ENCODE measurements around the gene KIF5A. TPM values are rescaled to one million over a fixed set of nuclear protein-coding genes. Genes with fewer than 3 reads are reported as not detected.

The KIF5A gene
- total RNA-seq, 2 donors from 2014 or later: 2.3 to 4.5 TPM

GRCh38 chr12:57584690-57585089 is 34.8 kb downstream of the KIF5A start:
- H3K9me3 Mint-ChIP-seq: no peaks in the 10 kb centered on the region
- DNase-seq: no peak
- TF ChIP-seq CTCF (conservative IDR thresholded peaks at IDR 0.05): no peak
- Histone ChIP-seq H3K4me3 (ENCODE audit: low read length) (no peak overlapping the region), H3K9me3 (ENCODE audit: control insufficient read depth, low read length) (no peaks in the 10 kb centered on the region), H3K27me3 (ENCODE audit: control insufficient read depth, insufficient read depth, low read length, poor library complexity, severe bottlenecking) (peaks cover 61% of the 10 kb centered on the region), H3K36me3 (ENCODE audit: control insufficient read depth, insufficient read depth, low read length) (no peaks in the 10 kb centered on the region), H3K4me1 (ENCODE audit: control insufficient read depth, insufficient read depth, low read length) (no peaks in the 10 kb centered on the region), H3K9ac (ENCODE audit: extremely low read depth, low read length, poor library complexity, severe bottlenecking) (no peak overlapping the region), H3K27ac (ENCODE audit: low read depth, low read length) (no peak overlapping the region)
- no peak overlapping the region for H3K4me3 Mint-ChIP-seq
- no peak overlapping the region for H3K27ac Mint-ChIP-seq
- peaks cover 8% of the 10 kb centered on the region for H3K4me1 Mint-ChIP-seq
- peaks cover 8% of the 10 kb centered on the region for H3K36me3 Mint-ChIP-seq (ENCODE audit: low read depth)
- H3K27me3 Mint-ChIP-seq (ENCODE audit: insufficient read depth): peaks cover 4% of the 10 kb centered on the region

- peaks cover 8% of the 10 kb centered on the region for H3K4me1 Mint-ChIP-seq
- 94 to 95% methylated on average over 2 of the region's 2 CpGs for WGBS, 2 experiments (ENCODE audit: insufficient coverage in 1 of 2, insufficient read length in 1 of 2)
- no peaks in the 10 kb centered on the region for H3K9me3 Mint-ChIP-seq
Observed at GRCh38 chr12:57585156-57585555, 35.3 kb downstream of the KIF5A start.

GRCh38 chr12:57586128-57586527 is 36.3 kb downstream of the KIF5A start:
- WGBS, 2 experiments (ENCODE audit: insufficient coverage in 1 of 2, insufficient read length in 1 of 2): 93% methylated on average over 3 of the region's 3 CpGs; no CpG with 5 or more reads in 1 of the 2 experiments
- no peak overlapping the region for H3K27ac Mint-ChIP-seq
- H3K36me3 Mint-ChIP-seq (ENCODE audit: low read depth): peaks cover 8% of the 10 kb centered on the region
- no peak for TF ChIP-seq CTCF (conservative IDR thresholded peaks at IDR 0.05)
- peaks cover 13% of the 10 kb centered on the region for H3K4me1 Mint-ChIP-seq
- no peaks in the 10 kb centered on the region for H3K9me3 Mint-ChIP-seq
- DNase-seq: no peak
- no peak overlapping the region for H3K9ac ChIP-seq (ENCODE audit: extremely low read depth, low read length, poor library complexity, severe bottlenecking)
- no peak overlapping the region for H3K4me3 ChIP-seq (ENCODE audit: low read length)
- H3K36me3 ChIP-seq (ENCODE audit: control insufficient read depth, insufficient read depth, low read length): no peaks in the 10 kb centered on the region
- no peak overlapping the region for H3K27ac ChIP-seq (ENCODE audit: low read depth, low read length)
- H3K27me3 ChIP-seq (ENCODE audit: control insufficient read depth, insufficient read depth, low read length, poor library complexity, severe bottlenecking): peaks cover 48% of the 10 kb centered on the region
- H3K9me3 ChIP-seq (ENCODE audit: control insufficient read depth, low read length): no peaks in the 10 kb centered on the region
- peaks cover 7% of the 10 kb centered on the region for H3K27me3 Mint-ChIP-seq (ENCODE audit: insufficient read depth)
- no peak overlapping the region for H3K4me3 Mint-ChIP-seq
- no peaks in the 10 kb centered on the region for H3K4me1 ChIP-seq (ENCODE audit: control insufficient read depth, insufficient read depth, low read length)

More at GRCh38 chr12:57585156-57585555, 35.3 kb downstream of the KIF5A start:
- TF ChIP-seq CTCF (conservative IDR thresholded peaks at IDR 0.05): no peak
- H3K27ac Mint-ChIP-seq: no peak overlapping the region
- H3K4me3 Mint-ChIP-seq: no peak overlapping the region
- H3K4me1 ChIP-seq (ENCODE audit: control insufficient read depth, insufficient read depth, low read length): no peaks in the 10 kb centered on the region
- peaks cover 4% of the 10 kb centered on the region for H3K27me3 Mint-ChIP-seq (ENCODE audit: insufficient read depth)
- H3K36me3 ChIP-seq (ENCODE audit: control insufficient read depth, insufficient read depth, low read length): no peaks in the 10 kb centered on the region
- H3K9me3 ChIP-seq (ENCODE audit: control insufficient read depth, low read length): no peaks in the 10 kb centered on the region
- peaks cover 56% of the 10 kb centered on the region for H3K27me3 ChIP-seq (ENCODE audit: control insufficient read depth, insufficient read depth, low read length, poor library complexity, severe bottlenecking)
- H3K36me3 Mint-ChIP-seq (ENCODE audit: low read depth): peaks cover 8% of the 10 kb centered on the region
- DNase-seq: no peak
- no peak overlapping the region for H3K9ac ChIP-seq (ENCODE audit: extremely low read depth, low read length, poor library complexity, severe bottlenecking)
- H3K27ac ChIP-seq (ENCODE audit: low read depth, low read length): no peak overlapping the region
- H3K4me3 ChIP-seq (ENCODE audit: low read length): no peak overlapping the region

Data from endodermal cell (in vitro differentiated cells).